Neural progenitor cell (in vitro differentiated cells): ENCODE data around the gene PJA2.

Source experiments
- CTCF ChIP-seq: fragments of 200-600 bp; sonication (generic); IDR thresholded peaks from 2 replicates; pipeline ENCODE4 v1.5.1; 2017; ENCODE audit warnings: antibody characterized with exemption, mild to moderate bottlenecking
- EZH2 ChIP-seq: fragments of 200-600 bp; sonication (generic); IDR thresholded peaks from 2 replicates; pipeline ENCODE4 v1.6.1; 2017; ENCODE audit warnings: antibody characterized with exemption, mild to moderate bottlenecking, moderate library complexity
- EZH2phosphoT487 ChIP-seq: fragments of 200-600 bp; sonication (generic); IDR thresholded peaks from 2 replicates; pipeline ENCODE4 v1.6.1; 2017; ENCODE audit warnings: antibody characterized with exemption

- TF ChIP-seq CTCF = no peak
- no peak for TF ChIP-seq EZH2
- no peak for TF ChIP-seq EZH2phosphoT487
Observed at GRCh38 chr5:109326919-109327318, 82.9 kb downstream of the PJA2 start.
